IPS DF 19.7 (cell line): ENCODE measurements around the gene KRTAP4-16.
"Not testable (repeated sequence)": the region's sequence is repeated elsewhere in the genome, so short reads cannot be mapped to it uniquely, and the experiment has no call there.

ENCODE experiments used
- DNase-seq: peaks from one replicate; pipeline ENCODE4 v3.0.0-alpha.2; 2013; ENCODE audit warnings: low read depth, low spot score

KRTAP4-16 gene

GRCh38 chr17:41101586-41102259 is at the start of gene KRTAP4-16:
Gene KRTAP4-16, minus strand, starts transcription at chr17:41102209. Its CDS starts 0 bp downstream, at chr17:41102209.
- DNase-seq: no peak

DNA sequence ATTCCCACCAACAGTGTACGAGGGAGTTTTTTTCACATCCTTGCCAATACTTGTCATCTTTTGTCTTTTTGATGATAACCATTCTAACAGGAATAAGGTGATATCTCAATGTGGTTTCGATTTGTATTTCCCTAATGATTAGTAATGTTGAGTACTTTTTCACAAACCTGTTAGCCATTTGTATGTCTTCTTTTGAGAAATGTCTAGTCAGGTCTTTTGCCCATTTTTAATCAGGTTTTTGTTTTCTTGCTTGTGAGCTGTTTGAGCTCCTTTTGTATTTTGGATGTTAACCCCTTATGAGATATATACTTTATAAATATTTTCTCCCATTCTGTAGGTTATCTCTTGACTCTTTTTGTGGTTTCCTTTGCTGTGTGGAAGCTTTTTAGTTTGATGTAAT is 49.5 kb upstream of the KRTAP4-16 start:
- no peak for DNase-seq

GRCh38 chr17:41150026-41150425 is 48.0 kb upstream of the KRTAP4-16 start:
- DNase-seq: no peak

DNA sequence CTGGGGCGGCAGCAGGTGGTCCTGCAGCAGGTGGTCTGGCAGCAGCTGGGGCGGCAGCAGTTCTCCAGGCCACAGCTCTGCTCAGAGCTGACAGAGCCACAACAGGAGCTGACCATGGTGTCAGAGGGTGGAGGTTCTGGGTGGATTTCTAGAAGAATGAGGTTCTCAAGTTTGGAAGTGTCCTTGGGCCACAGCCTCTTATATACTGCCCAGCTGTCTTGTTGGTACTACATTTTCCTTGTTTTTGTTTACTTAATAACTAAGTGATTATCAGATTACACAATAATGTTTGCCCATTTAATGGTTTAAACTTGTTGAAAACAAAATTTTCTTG is 47.6 kb upstream of the KRTAP4-16 start, which contains the start of gene KRTAP4-5:
TSS of gene KRTAP4-5 (minus strand) at position 174 of the 334 bp plus-strand sequence. CDS start at position 116, 58 bp downstream.
- no peak for DNase-seq

DNA sequence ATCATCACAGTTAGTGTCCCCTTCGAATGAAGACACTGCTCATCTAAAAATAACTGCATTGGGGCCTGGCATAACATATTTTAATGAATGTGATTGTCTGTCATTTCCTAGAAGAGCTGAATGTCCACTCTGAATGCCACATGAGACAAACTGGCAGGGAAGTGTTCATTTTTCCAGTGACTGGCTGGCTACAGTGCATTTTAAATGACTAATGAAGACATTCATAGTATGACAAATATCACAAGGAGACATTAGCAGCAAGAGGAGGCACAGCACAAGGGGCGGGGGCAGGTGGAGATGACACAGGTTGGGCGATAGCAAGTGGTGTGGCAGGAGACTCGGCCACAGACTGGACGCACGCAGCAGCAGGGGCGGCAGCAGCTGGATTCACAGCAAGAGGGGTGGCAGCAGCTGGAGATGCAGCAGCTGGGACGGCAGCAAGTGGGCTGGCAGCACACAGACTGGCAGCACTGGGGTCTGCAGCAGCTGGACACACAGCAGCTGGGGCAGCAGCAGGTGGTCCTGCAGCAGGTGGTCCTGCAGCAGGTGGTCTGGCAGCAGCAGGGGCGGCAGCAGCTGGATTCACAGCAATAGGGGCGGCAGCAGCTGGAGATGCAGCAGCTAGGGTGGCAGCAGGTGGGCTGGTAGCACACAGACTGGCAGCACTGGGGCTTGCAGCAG is 47.1 kb upstream of the KRTAP4-16 start:
- not testable (repeated sequence) for DNase-seq

DNA sequence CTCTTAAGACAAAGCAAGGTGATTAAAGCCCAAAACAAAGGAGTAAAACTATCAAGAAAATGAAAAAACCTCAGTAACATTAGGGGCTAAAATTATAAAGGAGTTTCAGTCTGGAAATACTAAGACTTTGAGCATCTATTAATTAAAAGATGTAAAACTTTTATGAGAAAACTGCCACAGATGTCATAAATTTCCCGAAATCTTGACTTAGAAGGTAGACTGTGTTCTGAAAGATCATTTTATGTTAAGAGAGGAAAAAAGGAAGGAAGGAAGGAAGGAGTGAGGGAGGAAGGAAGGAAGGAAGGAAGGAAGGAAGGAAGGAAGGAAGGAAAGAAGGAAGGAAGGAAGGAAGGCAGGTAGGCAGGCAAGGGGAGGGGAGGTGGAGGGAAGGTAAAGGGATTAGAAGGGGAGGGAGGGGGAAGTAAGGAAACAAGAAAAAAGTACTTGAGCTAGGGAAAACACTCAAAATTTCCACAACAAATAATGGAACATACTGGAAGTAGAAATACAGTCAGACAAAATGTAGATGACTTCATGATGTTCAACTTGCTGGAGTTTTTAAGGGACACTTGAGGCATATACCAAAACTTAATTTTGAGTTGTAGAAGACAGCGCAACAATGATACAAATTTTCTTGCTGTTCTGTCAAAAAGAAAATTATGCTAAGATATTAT is 45.7 kb upstream of the KRTAP4-16 start:
- DNase-seq: no peak

GRCh38 chr17:41145261-41145660 is 43.3 kb upstream of the KRTAP4-16 start:
- no peak for DNase-seq

DNA sequence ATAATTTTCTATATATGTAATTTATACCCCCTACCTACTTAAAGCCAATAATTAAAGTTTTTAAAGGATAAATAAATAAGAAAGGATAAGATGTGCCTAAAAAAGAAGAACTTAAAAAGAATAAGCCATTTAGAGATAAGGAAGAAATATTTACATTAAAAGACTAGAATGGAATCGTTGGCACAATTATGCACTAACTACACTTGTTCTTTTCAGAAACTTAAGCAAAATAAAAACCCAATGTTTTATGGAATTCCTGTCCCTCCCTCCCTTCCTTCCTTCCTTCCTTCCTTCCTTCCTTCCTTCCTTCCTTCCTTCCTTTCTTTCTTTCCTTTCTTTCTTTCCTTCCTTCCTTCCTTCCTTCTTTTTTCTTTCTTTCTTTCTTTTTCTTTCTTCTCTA is 42.8 kb upstream of the KRTAP4-16 start:
- DNase-seq: no peak

- no peak for DNase-seq
Observed at GRCh38 chr17:41141361-41141760, 39.4 kb upstream of the KRTAP4-16 start.

- DNase-seq: no peak
Observed at GRCh38 chr17:41140360-41141131, 38.5 kb upstream of the KRTAP4-16 start, which contains the start of gene KRTAP4-6. Gene KRTAP4-6, minus strand, starts transcription at chr17:41140544. Its CDS starts 57 bp downstream, at chr17:41140487.

DNA sequence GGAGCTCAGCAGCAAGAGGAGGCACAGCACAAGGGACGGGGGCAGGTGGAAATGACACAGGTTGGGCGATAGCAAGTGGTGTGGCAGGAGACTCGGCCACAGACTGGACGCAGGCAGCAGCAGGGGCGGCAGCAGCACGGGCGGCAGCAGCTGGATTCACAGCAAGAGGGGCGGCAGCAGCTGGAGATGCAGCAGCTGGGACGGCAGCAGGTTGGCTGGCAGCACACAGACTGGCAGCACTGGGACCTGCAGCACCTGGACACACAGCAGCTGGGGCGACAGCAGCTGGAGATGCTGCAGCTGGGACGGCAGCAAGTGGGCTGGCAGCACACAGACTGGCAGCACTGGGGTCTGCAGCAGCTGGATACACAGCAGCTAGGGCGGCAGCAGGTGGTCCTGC is 37.9 kb upstream of the KRTAP4-16 start:
- not testable (repeated sequence) for DNase-seq

DNA sequence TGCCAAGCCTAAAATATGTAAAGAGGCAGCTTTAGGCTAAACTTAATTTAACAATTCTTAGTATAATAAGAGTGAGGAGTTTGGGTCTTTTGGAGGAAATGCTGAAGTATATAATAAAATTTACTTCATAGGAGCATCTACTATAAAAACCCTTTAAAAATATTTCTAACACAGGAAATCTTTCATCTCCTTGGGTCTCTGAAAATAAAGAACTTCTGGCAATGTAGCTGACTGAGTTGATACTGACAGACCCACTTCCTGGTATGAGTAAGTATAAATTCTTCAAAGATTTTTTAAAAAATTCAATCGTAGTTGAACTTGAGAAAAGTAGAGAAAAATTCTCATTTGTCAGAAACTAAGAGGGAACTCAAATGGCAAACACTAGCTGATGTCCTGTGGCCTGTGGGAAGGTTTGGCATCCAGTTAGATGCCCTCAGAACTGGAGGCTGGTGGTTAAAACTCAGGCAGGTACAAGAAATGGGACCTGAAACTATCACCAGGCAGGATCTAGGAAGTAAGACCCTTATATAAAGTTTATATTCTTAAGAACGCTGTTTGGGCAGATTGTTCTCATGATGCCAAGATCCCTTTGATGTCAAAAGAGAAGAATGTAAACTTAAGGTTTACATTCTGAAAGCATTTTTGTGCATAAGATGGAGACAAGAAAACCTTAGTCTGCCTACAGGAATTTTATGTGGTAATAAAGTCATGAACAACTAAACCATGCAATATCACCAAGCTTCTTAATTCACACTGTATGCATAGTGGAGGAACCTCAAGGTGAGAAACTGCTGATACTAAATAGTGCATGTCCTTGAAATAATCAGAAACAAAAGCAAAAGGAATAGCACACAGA is 32.1 kb upstream of the KRTAP4-16 start:
- DNase-seq: no peak

GRCh38 chr17:41131979-41132378 is 30.0 kb upstream of the KRTAP4-16 start:
- no peak for DNase-seq

GRCh38 chr17:41127371-41127770 is 25.4 kb upstream of the KRTAP4-16 start:
- no peak for DNase-seq

DNA sequence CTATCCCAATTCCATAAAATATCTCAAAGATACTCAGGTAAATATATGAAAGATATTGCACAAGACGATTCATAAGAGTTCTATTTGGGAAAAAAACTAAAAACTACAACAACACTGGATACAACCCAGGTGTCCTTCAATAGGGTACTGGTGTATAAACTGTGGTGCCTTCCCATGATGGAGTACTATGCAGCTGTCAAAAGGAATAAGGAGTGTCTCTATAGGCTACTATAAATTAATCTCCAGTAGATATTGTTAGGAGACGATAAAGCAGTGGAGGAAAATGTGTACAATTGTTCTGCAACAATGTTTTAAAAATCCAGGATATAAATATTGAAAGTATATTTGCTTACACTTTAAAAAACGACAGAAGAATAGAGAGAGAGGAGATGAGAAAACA is 24.4 kb upstream of the KRTAP4-16 start:
- no peak for DNase-seq

GRCh38 chr17:41125064-41125463 is 23.1 kb upstream of the KRTAP4-16 start:
- DNase-seq: no peak

DNA sequence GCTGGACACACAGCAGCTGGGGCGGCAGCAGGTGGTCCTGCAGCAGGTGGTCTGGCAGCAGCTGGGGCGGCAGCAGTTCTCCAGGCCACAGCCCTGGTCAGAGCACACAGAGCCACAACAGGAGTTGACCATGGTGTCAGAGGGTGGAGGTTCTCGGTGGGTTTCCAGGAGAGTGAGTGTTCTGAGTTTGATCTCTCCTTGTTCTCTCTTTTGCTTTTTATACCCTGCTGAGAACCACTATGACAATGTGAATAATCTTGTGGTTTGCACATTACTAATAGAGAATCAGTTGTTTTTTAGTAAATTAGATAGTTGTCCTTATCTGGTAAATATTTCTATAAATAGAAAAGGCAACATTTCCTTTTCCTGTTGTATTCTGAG is 22.0 kb upstream of the KRTAP4-16 start, which contains the start of gene KRTAP4-12:
TSS of gene KRTAP4-12 (minus strand) at position 192 of the 381 bp plus-strand sequence. CDS start at position 132, 60 bp downstream.
- DNase-seq: not testable (repeated sequence)

GRCh38 chr17:41123292-41123990 is 21.4 kb upstream of the KRTAP4-16 start:
- not testable (repeated sequence) for DNase-seq

- DNase-seq: no peak
Observed at GRCh38 chr17:41121742-41122141, 19.7 kb upstream of the KRTAP4-16 start.
